Measurements from ENCODE around the gene ISG15. TPM values are rescaled to one million over a fixed set of nuclear protein-coding genes. Genes with fewer than 3 reads are reported as not detected.

ISG15 gene
- total and polyA plus RNA-seq, 12 donors = 9.8 to 186 (median 29.1) TPM

DNA sequence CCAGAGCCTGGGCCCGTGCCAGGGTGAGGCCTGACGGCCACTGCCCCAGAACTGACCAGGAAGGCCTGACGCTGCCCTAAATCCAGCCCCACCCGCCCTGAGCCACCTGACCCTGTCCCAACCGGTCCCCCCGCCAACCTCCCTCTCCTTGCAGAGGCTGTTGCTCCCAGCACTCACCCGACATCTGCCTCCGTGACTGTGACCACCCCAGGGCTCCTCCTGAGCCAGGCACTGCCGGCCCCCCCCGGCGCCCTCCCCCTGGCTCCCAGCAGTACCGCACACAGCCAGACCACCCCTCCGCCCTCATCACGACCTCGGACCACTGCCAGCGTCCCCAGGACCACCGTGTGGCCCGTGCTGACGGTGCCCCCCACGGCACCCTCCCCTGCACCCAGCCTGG lies 32.9 kb downstream of the ISG15 start:
- TF ChIP-seq, protein P1, sequence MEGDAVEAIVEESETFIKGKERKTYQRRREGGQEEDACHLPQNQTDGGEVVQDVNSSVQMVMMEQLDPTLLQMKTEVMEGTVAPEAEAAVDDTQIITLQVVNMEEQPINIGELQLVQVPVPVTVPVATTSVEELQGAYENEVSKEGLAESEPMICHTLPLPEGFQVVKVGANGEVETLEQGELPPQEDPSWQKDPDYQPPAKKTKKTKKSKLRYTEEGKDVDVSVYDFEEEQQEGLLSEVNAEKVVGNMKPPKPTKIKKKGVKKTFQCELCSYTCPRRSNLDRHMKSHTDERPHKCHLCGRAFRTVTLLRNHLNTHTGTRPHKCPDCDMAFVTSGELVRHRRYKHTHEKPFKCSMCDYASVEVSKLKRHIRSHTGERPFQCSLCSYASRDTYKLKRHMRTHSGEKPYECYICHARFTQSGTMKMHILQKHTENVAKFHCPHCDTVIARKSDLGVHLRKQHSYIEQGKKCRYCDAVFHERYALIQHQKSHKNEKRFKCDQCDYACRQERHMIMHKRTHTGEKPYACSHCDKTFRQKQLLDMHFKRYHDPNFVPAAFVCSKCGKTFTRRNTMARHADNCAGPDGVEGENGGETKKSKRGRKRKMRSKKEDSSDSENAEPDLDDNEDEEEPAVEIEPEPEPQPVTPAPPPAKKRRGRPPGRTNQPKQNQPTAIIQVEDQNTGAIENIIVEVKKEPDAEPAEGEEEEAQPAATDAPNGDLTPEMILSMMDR (IDR thresholded peaks at IDR 0.05) = no peak

DNA sequence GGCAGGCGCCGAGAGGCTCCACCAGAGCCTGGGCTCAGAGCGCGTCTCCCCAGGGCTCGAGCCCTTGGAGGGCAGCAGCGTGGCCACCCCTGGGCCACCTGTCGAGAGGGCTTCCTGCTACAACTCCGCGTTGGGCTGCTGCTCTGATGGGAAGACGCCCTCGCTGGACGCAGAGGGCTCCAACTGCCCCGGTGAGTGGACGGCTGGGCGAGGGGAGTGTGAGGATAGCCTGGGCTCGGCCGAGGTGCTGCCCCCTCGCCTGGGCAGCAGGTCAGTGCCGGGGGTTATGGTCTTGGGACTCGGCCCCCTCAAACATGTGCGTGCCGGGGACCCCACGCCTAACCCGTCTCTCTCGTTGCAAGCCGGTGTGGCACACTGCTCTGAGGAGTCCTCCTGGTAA lies 33.5 kb downstream of the ISG15 start:
- WGBS, 2 donors = 95 to 97% methylated on average over 23 to 26 of the region's 26 CpGs
- H3K9me3 ChIP-seq = no peaks in the 10 kb centered on the region
- DNase-seq = no peak
- intact Hi-C loops (cut with DNase I) = no loop called here
- H3K4me1 ChIP-seq = peaks cover 0 to 4% (median 0%) of the 10 kb centered on the region in 9 donors
- TF ChIP-seq, protein P1 (IDR thresholded peaks at IDR 0.05) = no peak
- H3K27me3 ChIP-seq = no peaks in the 10 kb centered on the region
- no peak for ATAC-seq
- H3K36me3 ChIP-seq = peaks cover 0 to 90% (median 4%) of the 10 kb centered on the region in 9 donors
- no peak overlapping the region for H3K27ac ChIP-seq
- H3K4me3 ChIP-seq = no peak overlapping the region

More for the DNA sequence above, 32.9 kb downstream of the ISG15 start:
- intact Hi-C loops (cut with DNase I) = no loop called here
- whole genome bisulfite sequencing, 2 donors = 96 to 98% methylated on average over 20 of the region's 20 CpGs
- Histone ChIP-seq H3K9me3 (no peaks in the 10 kb centered on the region), H3K4me3 (no peak overlapping the region), H3K36me3 (peaks cover 0 to 85% (median 4%) of the 10 kb centered on the region in 9 donors), H3K27ac (no peak overlapping the region), H3K4me1 (peaks cover 0 to 4% (median 0%) of the 10 kb centered on the region in 9 donors), H3K27me3 (no peaks in the 10 kb centered on the region)
- ATAC-seq (no peak), DNase-seq (no peak)

DNA sequence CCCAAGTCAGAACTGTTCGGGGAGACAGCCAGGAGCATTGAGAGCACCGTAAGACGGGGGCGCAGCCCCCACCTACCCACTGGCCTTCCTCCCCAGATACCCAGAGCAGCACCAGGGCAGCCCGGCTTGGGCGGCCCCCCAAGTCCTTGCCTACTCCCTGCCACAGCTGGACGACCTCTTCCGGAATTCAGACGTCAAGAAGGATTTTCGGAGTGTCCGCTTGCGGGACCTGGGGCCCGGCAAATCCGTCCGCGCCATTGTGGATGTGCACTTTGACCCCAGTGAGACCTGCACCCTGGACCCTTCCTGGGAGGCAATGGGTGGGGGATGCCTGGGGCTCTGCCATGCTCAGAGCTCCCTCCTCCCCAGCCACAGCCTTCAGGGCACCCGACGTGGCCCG lies 34.1 kb downstream of the ISG15 start:
- Histone ChIP-seq H3K27ac (no peak overlapping the region), H3K4me3 (no peak overlapping the region), H3K4me1 (peaks cover 0 to 4% (median 0%) of the 10 kb centered on the region in 9 donors), H3K27me3 (no peaks in the 10 kb centered on the region), H3K36me3 (peaks cover 0 to 90% (median 4%) of the 10 kb centered on the region in 9 donors), H3K9me3 (no peaks in the 10 kb centered on the region)
- ATAC-seq = no peak
- TF ChIP-seq, protein P1 (IDR thresholded peaks at IDR 0.05) = no peak
- 95 to 96% methylated on average over 19 of the region's 19 CpGs for WGBS, 2 donors
- DNase-seq = no peak
- intact Hi-C loops (cut with DNase I) = no loop called here

DNA sequence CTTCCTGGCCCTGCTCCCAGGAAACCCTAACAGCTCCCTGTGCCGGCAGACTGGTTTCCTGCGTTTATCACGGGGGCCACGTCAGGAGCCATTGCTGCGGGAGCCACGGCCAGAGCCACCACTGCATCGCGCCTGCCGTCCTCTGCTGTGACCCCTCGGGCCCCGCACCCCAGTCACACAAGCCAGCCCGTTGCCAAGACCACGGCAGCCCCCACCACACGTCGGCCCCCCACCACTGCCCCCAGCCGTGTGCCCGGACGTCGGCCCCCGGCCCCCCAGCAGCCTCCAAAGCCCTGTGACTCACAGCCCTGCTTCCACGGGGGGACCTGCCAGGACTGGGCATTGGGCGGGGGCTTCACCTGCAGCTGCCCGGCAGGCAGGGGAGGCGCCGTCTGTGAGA lies 34.7 kb downstream of the ISG15 start:
- Histone ChIP-seq H3K4me3 (no peak overlapping the region), H3K36me3 (peaks cover 0 to 91% (median 4%) of the 10 kb centered on the region in 9 donors), H3K9me3 (no peaks in the 10 kb centered on the region), H3K4me1 (peaks cover 0 to 4% (median 0%) of the 10 kb centered on the region in 9 donors), H3K27ac (no peak overlapping the region), H3K27me3 (no peaks in the 10 kb centered on the region)
- DNase-seq = no peak
- TF ChIP-seq, protein P1 (IDR thresholded peaks at IDR 0.05) = no peak
- intact Hi-C loops (cut with DNase I) = no loop called here
- no peak for ATAC-seq
- 93 to 94% methylated on average over 25 of the region's 25 CpGs for WGBS, 2 donors

Data from heart right ventricle (tissue), 16 donors.